ENCODE measurements around the gene RAP2C. TPM values are rescaled to one million over a fixed set of nuclear protein-coding genes. Genes with fewer than 3 reads are reported as not detected.
"Not testable (repeated sequence)": the region's sequence is repeated elsewhere in the genome, so short reads cannot be mapped to it uniquely, and the experiment has no call there.

Gene RAP2C
- total RNA-seq, 1 donor: 24.6 TPM

DNA sequence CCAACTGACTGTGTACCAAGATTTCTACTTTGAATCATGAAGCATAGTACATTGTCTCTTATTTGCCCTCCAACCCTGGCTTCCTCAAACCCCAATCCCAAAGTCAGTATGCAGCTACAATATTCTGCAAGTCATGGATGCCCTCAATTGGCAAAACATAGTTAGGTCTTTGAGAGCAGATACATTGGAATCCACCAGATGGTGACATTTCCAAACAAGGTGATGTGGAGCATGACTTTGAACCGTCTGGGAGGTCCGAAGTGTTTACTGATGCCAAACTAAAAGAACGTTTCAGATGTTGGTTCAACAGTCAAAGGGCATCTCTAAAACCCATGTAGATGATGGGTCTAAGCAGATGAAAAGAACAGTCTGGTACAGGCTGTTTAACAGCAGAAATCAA, 47.8 kb downstream of the RAP2C start:
- no peak overlapping the region for H3K27ac ChIP-seq (ENCODE audit: low read depth, low read length)
- H3K27me3 ChIP-seq (ENCODE audit: insufficient read depth, low read length): peaks cover 14% of the 10 kb centered on the region
- no peaks in the 10 kb centered on the region for H3K79me2 ChIP-seq (ENCODE audit: insufficient read depth, low read length)
- TF ChIP-seq, protein P1, sequence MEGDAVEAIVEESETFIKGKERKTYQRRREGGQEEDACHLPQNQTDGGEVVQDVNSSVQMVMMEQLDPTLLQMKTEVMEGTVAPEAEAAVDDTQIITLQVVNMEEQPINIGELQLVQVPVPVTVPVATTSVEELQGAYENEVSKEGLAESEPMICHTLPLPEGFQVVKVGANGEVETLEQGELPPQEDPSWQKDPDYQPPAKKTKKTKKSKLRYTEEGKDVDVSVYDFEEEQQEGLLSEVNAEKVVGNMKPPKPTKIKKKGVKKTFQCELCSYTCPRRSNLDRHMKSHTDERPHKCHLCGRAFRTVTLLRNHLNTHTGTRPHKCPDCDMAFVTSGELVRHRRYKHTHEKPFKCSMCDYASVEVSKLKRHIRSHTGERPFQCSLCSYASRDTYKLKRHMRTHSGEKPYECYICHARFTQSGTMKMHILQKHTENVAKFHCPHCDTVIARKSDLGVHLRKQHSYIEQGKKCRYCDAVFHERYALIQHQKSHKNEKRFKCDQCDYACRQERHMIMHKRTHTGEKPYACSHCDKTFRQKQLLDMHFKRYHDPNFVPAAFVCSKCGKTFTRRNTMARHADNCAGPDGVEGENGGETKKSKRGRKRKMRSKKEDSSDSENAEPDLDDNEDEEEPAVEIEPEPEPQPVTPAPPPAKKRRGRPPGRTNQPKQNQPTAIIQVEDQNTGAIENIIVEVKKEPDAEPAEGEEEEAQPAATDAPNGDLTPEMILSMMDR (IDR thresholded peaks at IDR 0.05; ENCODE audit: extremely low read depth, low read depth, low read length): no peak
- H3K36me3 ChIP-seq (ENCODE audit: insufficient read depth, low read length): no peaks in the 10 kb centered on the region
- no peaks in the 10 kb centered on the region for H3K9me3 ChIP-seq (ENCODE audit: low read depth, low read length)
- no peaks in the 10 kb centered on the region for H4K20me1 ChIP-seq (ENCODE audit: insufficient read depth, low read length)
- H3K4me3 ChIP-seq (ENCODE audit: insufficient read depth, low read length): no peak overlapping the region
- no peaks in the 10 kb centered on the region for H3K4me1 ChIP-seq (ENCODE audit: insufficient read depth, low read length)
- no peak for DNase-seq (ENCODE audit: insufficient read length, low spot score, missing footprints)
- H3K4me2 ChIP-seq (ENCODE audit: insufficient read depth, low read length): no peak overlapping the region
- H2AFZ ChIP-seq (ENCODE audit: low read length): no peak overlapping the region

DNA sequence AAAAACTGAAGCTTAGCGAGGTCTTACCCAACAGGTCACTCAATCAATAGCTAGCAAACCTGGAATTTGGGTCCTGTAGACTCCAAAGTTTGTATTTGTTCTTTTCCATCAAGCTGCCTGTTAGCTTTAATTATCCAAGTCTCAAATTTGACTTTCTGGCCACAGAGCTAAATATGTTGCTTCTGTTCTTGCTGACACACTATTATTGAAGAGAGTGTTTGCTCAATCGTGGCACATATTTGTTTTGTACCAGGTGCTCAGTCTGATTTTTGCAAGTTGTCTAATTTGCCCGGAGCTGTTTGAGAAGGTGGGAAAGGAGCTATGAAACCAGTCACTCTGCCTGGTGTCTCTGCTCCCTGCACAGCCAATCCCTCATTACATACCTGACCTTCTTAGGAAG, 49.7 kb downstream of the RAP2C start:
- Histone ChIP-seq H3K36me3 (ENCODE audit: insufficient read depth, low read length) (no peaks in the 10 kb centered on the region), H3K4me2 (ENCODE audit: insufficient read depth, low read length) (no peak overlapping the region), H3K27me3 (ENCODE audit: insufficient read depth, low read length) (peaks cover 10% of the 10 kb centered on the region), H3K4me1 (ENCODE audit: insufficient read depth, low read length) (no peaks in the 10 kb centered on the region), H2AFZ (ENCODE audit: low read length) (no peak overlapping the region), H3K79me2 (ENCODE audit: insufficient read depth, low read length) (no peaks in the 10 kb centered on the region), H3K4me3 (ENCODE audit: insufficient read depth, low read length) (no peak overlapping the region), H4K20me1 (ENCODE audit: insufficient read depth, low read length) (no peaks in the 10 kb centered on the region), H3K27ac (ENCODE audit: low read depth, low read length) (no peak overlapping the region), H3K9me3 (ENCODE audit: low read depth, low read length) (no peaks in the 10 kb centered on the region)
- DNase-seq (ENCODE audit: insufficient read length, low spot score, missing footprints): no peak
- TF ChIP-seq, protein P1 (IDR thresholded peaks at IDR 0.05; ENCODE audit: extremely low read depth, low read depth, low read length): no peak

DNA sequence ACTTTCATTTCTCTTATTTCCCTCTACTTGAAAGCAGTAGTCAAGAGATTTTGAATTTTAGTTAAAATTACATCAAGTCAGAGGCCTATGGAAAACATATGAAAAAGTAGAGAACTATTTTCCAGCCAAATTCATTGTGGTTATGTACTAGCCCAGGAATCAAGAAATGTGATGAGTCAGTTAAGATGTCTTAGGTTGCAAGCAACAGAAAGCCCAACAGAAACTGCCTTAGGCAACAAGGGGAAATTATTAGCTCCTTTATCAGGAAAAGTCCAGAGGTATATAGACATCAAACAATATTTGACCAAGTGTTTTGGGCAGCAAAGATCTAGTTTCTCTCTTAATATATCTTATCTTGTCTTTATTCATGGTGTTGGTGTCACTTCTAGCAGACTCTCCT, 53.6 kb downstream of the RAP2C start:
- H3K4me3 ChIP-seq (ENCODE audit: insufficient read depth, low read length): no peak overlapping the region
- H3K36me3 ChIP-seq (ENCODE audit: insufficient read depth, low read length): no peaks in the 10 kb centered on the region
- H3K79me2 ChIP-seq (ENCODE audit: insufficient read depth, low read length): no peaks in the 10 kb centered on the region
- no peaks in the 10 kb centered on the region for H4K20me1 ChIP-seq (ENCODE audit: insufficient read depth, low read length)
- no peak for DNase-seq (ENCODE audit: insufficient read length, low spot score, missing footprints)
- H3K4me2 ChIP-seq (ENCODE audit: insufficient read depth, low read length): no peak overlapping the region
- no peak overlapping the region for H3K27ac ChIP-seq (ENCODE audit: low read depth, low read length)
- H3K9me3 ChIP-seq (ENCODE audit: low read depth, low read length): no peaks in the 10 kb centered on the region
- no peaks in the 10 kb centered on the region for H3K4me1 ChIP-seq (ENCODE audit: insufficient read depth, low read length)
- TF ChIP-seq, protein P1 (IDR thresholded peaks at IDR 0.05; ENCODE audit: extremely low read depth, low read depth, low read length): no peak
- H2AFZ ChIP-seq (ENCODE audit: low read length): no peak overlapping the region
- peaks cover 4% of the 10 kb centered on the region for H3K27me3 ChIP-seq (ENCODE audit: insufficient read depth, low read length)

DNA sequence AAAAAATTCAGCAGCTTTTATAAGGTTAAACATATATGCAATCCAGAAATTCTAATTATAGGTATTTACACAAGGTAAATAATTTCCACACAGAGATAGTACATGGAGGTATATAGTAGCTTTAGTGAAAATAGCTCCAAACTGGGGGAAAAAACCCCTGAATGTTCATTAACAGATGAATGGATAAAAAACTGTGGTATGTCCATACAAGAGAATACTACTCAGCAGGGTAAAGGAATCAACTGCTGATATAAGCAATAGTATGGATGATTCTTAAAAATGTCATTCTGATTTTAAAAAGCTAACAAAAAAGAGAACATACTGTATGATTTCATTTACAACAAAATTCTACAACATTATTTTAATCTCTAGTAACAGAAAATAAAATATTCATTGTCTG, 54.2 kb downstream of the RAP2C start:
- Histone ChIP-seq H3K4me2 (ENCODE audit: insufficient read depth, low read length) (no peak overlapping the region), H3K79me2 (ENCODE audit: insufficient read depth, low read length) (no peaks in the 10 kb centered on the region), H2AFZ (ENCODE audit: low read length) (no peak overlapping the region), H3K27ac (ENCODE audit: low read depth, low read length) (no peak overlapping the region), H4K20me1 (ENCODE audit: insufficient read depth, low read length) (no peaks in the 10 kb centered on the region), H3K27me3 (ENCODE audit: insufficient read depth, low read length) (peaks cover 4% of the 10 kb centered on the region), H3K4me3 (ENCODE audit: insufficient read depth, low read length) (no peak overlapping the region), H3K36me3 (ENCODE audit: insufficient read depth, low read length) (no peaks in the 10 kb centered on the region), H3K9me3 (ENCODE audit: low read depth, low read length) (no peaks in the 10 kb centered on the region), H3K4me1 (ENCODE audit: insufficient read depth, low read length) (no peaks in the 10 kb centered on the region)
- DNase-seq (ENCODE audit: insufficient read length, low spot score, missing footprints): no peak
- TF ChIP-seq, protein P1 (IDR thresholded peaks at IDR 0.05; ENCODE audit: extremely low read depth, low read depth, low read length): no peak

DNA sequence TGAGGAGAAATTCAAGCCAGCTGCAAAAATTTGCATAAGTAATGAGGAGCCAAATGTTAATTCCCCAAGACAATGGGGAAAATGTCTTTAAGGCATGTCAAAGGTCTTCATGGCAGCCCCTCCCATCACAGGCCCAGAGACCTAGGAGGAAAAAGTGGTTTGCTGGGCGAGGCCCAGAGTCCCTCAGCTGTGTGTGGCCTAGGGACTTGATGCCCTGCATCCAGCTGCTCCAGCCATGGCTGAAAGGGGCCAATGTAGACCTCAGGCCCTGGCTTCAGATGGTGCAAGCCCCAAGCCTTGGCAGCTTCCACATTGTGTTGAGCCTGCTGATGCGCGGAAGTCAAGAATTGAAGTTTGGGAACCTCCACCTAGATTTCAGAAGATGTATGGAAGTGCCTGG, 56.2 kb downstream of the RAP2C start:
- not testable (repeated sequence) for H3K4me2 ChIP-seq (ENCODE audit: insufficient read depth, low read length); H3K9me3 ChIP-seq (ENCODE audit: low read depth, low read length); H3K4me3 ChIP-seq (ENCODE audit: insufficient read depth, low read length); H3K4me1 ChIP-seq (ENCODE audit: insufficient read depth, low read length); H4K20me1 ChIP-seq (ENCODE audit: insufficient read depth, low read length); H3K36me3 ChIP-seq (ENCODE audit: insufficient read depth, low read length); H3K27me3 ChIP-seq (ENCODE audit: insufficient read depth, low read length); H2AFZ ChIP-seq (ENCODE audit: low read length); H3K27ac ChIP-seq (ENCODE audit: low read depth, low read length); DNase-seq (ENCODE audit: insufficient read length, low spot score, missing footprints); H3K79me2 ChIP-seq (ENCODE audit: insufficient read depth, low read length)

Measured in osteoblast (primary cell).